Prostate gland (tissue), 2 donors: ENCODE results near the gene PALB2. TPM values are rescaled to one million over a fixed set of nuclear protein-coding genes. Genes with fewer than 3 reads are reported as not detected.

ENCODE experiments used
- DNase-seq: peaks from one replicate; pipeline ENCODE4 v3.0.0-alpha.2; 2019; ENCODE audit warnings: low spot score
- H3K27ac ChIP-seq, 2 donors: fragments of 200-600 bp; sonication (generic); 2 replicates each; pipeline ENCODE4 v1.5.1; 2017 to 2019
- H3K27me3 ChIP-seq: fragments of 200-600 bp; sonication (generic); replicated peaks from 2 replicates; pipeline ENCODE4 v1.5.1; 2019; ENCODE audit not compliant: insufficient read depth
- H3K36me3 ChIP-seq, 2 donors: fragments of 200-600 bp; sonication (generic); 1 replicate in 1 of 2; 2 replicates in 1 of 2; pipeline versions ENCODE4 v1.5.1 to v1.8.1; 2017 to 2019
- H3K4me1 ChIP-seq: fragments of 200-600 bp; sonication (generic); replicated peaks from 2 replicates; pipeline ENCODE4 v1.5.1; 2019
- H3K4me3 ChIP-seq, 2 donors: fragments of 200-600 bp; sonication (generic); 2 replicates each; pipeline ENCODE4 v1.5.1; 2017 to 2019
- H3K9me3 ChIP-seq: fragments of 200-600 bp; sonication (generic); 2 replicates; pipeline ENCODE4 v1.5.1; 2017
- CTCF ChIP-seq, 4 experiments: fragments of 200-600 bp in 2 of 4; fragments of 450-650 bp in 2 of 4; sonication (generic) in 2 of 4; IDR thresholded peaks; 1 replicate in 3 of 4; 2 replicates in 1 of 4; pipeline ENCODE4 v1.5.1; 2016 to 2019; ENCODE audit warnings: antibody characterized with exemption in 4 of 4, mild to moderate bottlenecking in 2 of 4, moderate library complexity in 2 of 4
- POLR2A ChIP-seq: fragments of 450-650 bp; IDR thresholded peaks from one replicate; pipeline ENCODE4 v1.6.1; 2016; ENCODE audit warnings: antibody characterized with exemption, mild to moderate bottlenecking
- POLR2AphosphoS5 ChIP-seq: sonication (generic); formaldehyde crosslinking; IDR thresholded peaks from one replicate; pipeline ENCODE4 v1.6.1; 2017; ENCODE audit warnings: antibody characterized with exemption
- WGBS: methylation state at CpG from one replicate; pipeline ENCODE4 v1.1.5; 2018; 5-methylcytosine and 5-hydroxymethylcytosine counted together
- intact Hi-C: fragments of 100-400 bp; cut with DNase I; formaldehyde crosslinking; loops from one replicate; pipeline ENCODE4 v1.14.2; 2022
- total RNA-seq, 2 donors: library from RNA; depleted of rRNA; stranded (reverse); fragments of >200 nt; gene quantifications; one replicate each; pipeline ENCODE4 v1.1.0, GENCODE V29; 2016

Gene PALB2
- total RNA-seq, 2 donors from 2014 or later: 10.8 to 15.6 TPM

- no peak for DNase-seq
- Histone ChIP-seq H3K36me3 (no peaks in the 10 kb centered on the region), H3K9me3 (no peaks in the 10 kb centered on the region), H3K4me3 (no peak overlapping the region), H3K27me3 (no peaks in the 10 kb centered on the region), H3K4me1 (no peaks in the 10 kb centered on the region), H3K27ac (no peak overlapping the region)
- no peak for TF ChIP-seq POLR2AphosphoS5
- no peak for TF ChIP-seq POLR2A
- TF ChIP-seq CTCF (IDR thresholded peaks at IDR 0.05): no peak
- intact Hi-C loops: no loop called here
- WGBS: 100% methylated on average over 1 of the region's 1 CpG
Observed at GRCh38 chr16:23682181-23682580, 41.1 kb upstream of the PALB2 start.

GRCh38 chr16:23679986-23680336, 38.9 kb upstream of the PALB2 start:
- H3K9me3 ChIP-seq: no peaks in the 10 kb centered on the region
- WGBS: 56% methylated on average over 6 of the region's 6 CpGs
- no peaks in the 10 kb centered on the region for H3K4me1 ChIP-seq
- no peak overlapping the region for H3K4me3 ChIP-seq
- TF ChIP-seq POLR2AphosphoS5 (no peak), POLR2A (no peak), CTCF (IDR thresholded peaks at IDR 0.05) (no peak)
- intact Hi-C loops: loop anchor here (10.0 kb wide), 1 partner anchor 355 kb away; no protein-coding TSS in a partner anchor
- H3K27me3 ChIP-seq: no peaks in the 10 kb centered on the region
- no peak overlapping the region for H3K27ac ChIP-seq
- no peaks in the 10 kb centered on the region for H3K36me3 ChIP-seq
- DNase-seq: no peak

- Histone ChIP-seq H3K27me3 (no peaks in the 10 kb centered on the region), H3K9me3 (no peaks in the 10 kb centered on the region), H3K4me1 (no peaks in the 10 kb centered on the region), H3K27ac (no peak overlapping the region), H3K4me3 (peak overlapping the region; percentile 37 to 44), H3K36me3 (no peaks in the 10 kb centered on the region)
- DNase-seq: no peak
- 10% methylated on average over 24 of the region's 24 CpGs for WGBS
- intact Hi-C loops: loop anchor here (10.0 kb wide), 1 partner anchor 355 kb away; no protein-coding TSS in a partner anchor
- TF ChIP-seq CTCF (IDR thresholded peaks at IDR 0.05) (no peak), POLR2A (no peak), POLR2AphosphoS5 (no peak)
Observed at GRCh38 chr16:23679274-23679985, 38.3 kb upstream of the PALB2 start.

GRCh38 chr16:23678430-23679273, 37.5 kb upstream of the PALB2 start, which contains the start of gene PLK1:
Gene PLK1, plus strand, starts transcription at chr16:23678889. Its CDS starts 44 bp downstream, at chr16:23678933.
- H3K4me1 ChIP-seq: no peaks in the 10 kb centered on the region
- peak within 1 kb of the TSS; percentile 37 to 44 for H3K4me3 ChIP-seq
- H3K36me3 ChIP-seq: no peaks in the 10 kb centered on the region
- peak within 1 kb of the TSS in 1 of 2 donors; percentile 56 for H3K27ac ChIP-seq
- TF ChIP-seq POLR2A: no peak
- peak; percentile 77 for TF ChIP-seq POLR2AphosphoS5
- peak in 3 of 4 experiments; percentile 10 to 53 (median 41) for TF ChIP-seq CTCF (IDR thresholded peaks at IDR 0.05)
- no peaks in the 10 kb centered on the region for H3K27me3 ChIP-seq
- intact Hi-C loops: loop anchor here (10.0 kb wide), 1 partner anchor 356 kb away; no protein-coding TSS in a partner anchor
- 1% methylated on average over 54 of the region's 75 CpGs for WGBS
- H3K9me3 ChIP-seq: no peaks in the 10 kb centered on the region
- DNase-seq: peak; percentile 68
